ENCODE measurements around the gene NLRP5. TPM values are rescaled to one million over a fixed set of nuclear protein-coding genes. Genes with fewer than 3 reads are reported as not detected.
"Not testable (repeated sequence)": the region's sequence is repeated elsewhere in the genome, so short reads cannot be mapped to it uniquely, and the experiment has no call there.

The NLRP5 gene
- total RNA-seq, 5 donors from 2014 or later (not counting 1 experiment from before 2014, with no cell fraction given), result not detected

- peaks cover 26% of the 10 kb centered on the region for H3K36me3 Mint-ChIP-seq
- Histone ChIP-seq H3K4me1 (ENCODE audit: control insufficient read depth in 1 of 2, extremely low read depth in 1 of 2, insufficient read depth in 2 of 2, low read length in 2 of 2) (peaks cover 0 to 4% of the 10 kb centered on the region in 2 experiments), H3K27ac (ENCODE audit: low read length) (no peak overlapping the region), H3K9me3 (no peaks in the 10 kb centered on the region), H3K27me3 (replicated peaks in 1 of 2; ENCODE audit: control insufficient read depth in 2 of 2, extremely low read depth in 1 of 2, insufficient read depth in 2 of 2, low read length in 1 of 2) (no peaks in the 10 kb centered on the region), H3K36me3 (ENCODE audit: control insufficient read depth in 2 of 2, extremely low read depth in 1 of 2, insufficient read depth in 1 of 2, low read length in 1 of 2) (peaks cover 17 to 23% of the 10 kb centered on the region in 2 donors), H3K4me3 (ENCODE audit: control insufficient read depth in 1 of 2, extremely low read depth in 1 of 2, low read length in 1 of 2) (no peak overlapping the region)
- no peak overlapping the region for H3K4me3 Mint-ChIP-seq
- ChIA-PET CTCF (no interaction called here), POLR2A (no interaction called here)
- H3K27me3 Mint-ChIP-seq, result no peaks in the 10 kb centered on the region
- H3K9me3 Mint-ChIP-seq, result no peaks in the 10 kb centered on the region
- ATAC-seq (replicated peaks in 1 of 4), result no peak
- no peak overlapping the region for H3K27ac Mint-ChIP-seq
- peaks cover 6 to 19% (median 14%) of the 10 kb centered on the region in 3 donors for H3K4me1 Mint-ChIP-seq
- no peak for DNase-seq
- 100% methylated on average over 3 of the region's 9 CpGs for WGBS (ENCODE audit: insufficient coverage)
These were observed 107.9 kb downstream of the NLRP5 start for GRCh38 chr19:56094449-56094848.

- Histone ChIP-seq H3K36me3 (ENCODE audit: control insufficient read depth in 2 of 2, extremely low read depth in 1 of 2, insufficient read depth in 1 of 2, low read length in 1 of 2) (peaks cover 16 to 26% of the 10 kb centered on the region in 2 donors), H3K27me3 (replicated peaks in 1 of 2; ENCODE audit: control insufficient read depth in 2 of 2, extremely low read depth in 1 of 2, insufficient read depth in 2 of 2, low read length in 1 of 2) (no peaks in the 10 kb centered on the region), H3K27ac (ENCODE audit: low read length) (no peak overlapping the region), H3K4me1 (ENCODE audit: control insufficient read depth in 1 of 2, extremely low read depth in 1 of 2, insufficient read depth in 2 of 2, low read length in 2 of 2) (peaks cover 0 to 4% of the 10 kb centered on the region in 2 experiments), H3K9me3 (no peaks in the 10 kb centered on the region), H3K4me3 (ENCODE audit: control insufficient read depth in 1 of 2, extremely low read depth in 1 of 2, low read length in 1 of 2) (no peak overlapping the region)
- POLR2A ChIA-PET, result no interaction called here
- 97% methylated on average over 7 of the region's 13 CpGs for WGBS (ENCODE audit: insufficient coverage)
- Mint-ChIP-seq H3K4me3 (no peak overlapping the region), H3K4me1 (peaks cover 3 to 14% (median 11%) of the 10 kb centered on the region in 3 donors), H3K9me3 (no peaks in the 10 kb centered on the region), H3K27me3 (no peaks in the 10 kb centered on the region), H3K36me3 (peaks cover 29% of the 10 kb centered on the region), H3K27ac (no peak overlapping the region)
- DNase-seq (no peak), ATAC-seq (replicated peaks in 1 of 4) (no peak)
- CTCF ChIA-PET, result no interaction called here
These were observed 110.1 kb downstream of the NLRP5 start for GRCh38 chr19:56096665-56097064.

GRCh38 chr19:56097306-56097705 lies 110.7 kb downstream of the NLRP5 start:
- no peaks in the 10 kb centered on the region for H3K9me3 Mint-ChIP-seq
- peaks cover 21 to 24% of the 10 kb centered on the region in 2 donors for H3K36me3 ChIP-seq (ENCODE audit: control insufficient read depth in 2 of 2, extremely low read depth in 1 of 2, insufficient read depth in 1 of 2, low read length in 1 of 2)
- no peaks in the 10 kb centered on the region for H3K9me3 ChIP-seq
- H3K4me3 Mint-ChIP-seq, result no peak overlapping the region
- 95% methylated on average over 23 of the region's 23 CpGs for WGBS (ENCODE audit: insufficient coverage)
- ChIA-PET CTCF (no interaction called here), POLR2A (no interaction called here)
- no peak overlapping the region for H3K27ac ChIP-seq (ENCODE audit: low read length)
- peaks cover 3 to 11% (median 9%) of the 10 kb centered on the region in 3 donors for H3K4me1 Mint-ChIP-seq
- peaks cover 0 to under 1% of the 10 kb centered on the region in 2 experiments for H3K4me1 ChIP-seq (ENCODE audit: control insufficient read depth in 1 of 2, extremely low read depth in 1 of 2, insufficient read depth in 2 of 2, low read length in 2 of 2)
- no peaks in the 10 kb centered on the region for H3K27me3 Mint-ChIP-seq
- ATAC-seq (replicated peaks in 1 of 4) (no peak), DNase-seq (no peak)
- H3K27ac Mint-ChIP-seq, result no peak overlapping the region
- peaks cover 29% of the 10 kb centered on the region for H3K36me3 Mint-ChIP-seq
- H3K27me3 ChIP-seq (replicated peaks in 1 of 2; ENCODE audit: control insufficient read depth in 2 of 2, extremely low read depth in 1 of 2, insufficient read depth in 2 of 2, low read length in 1 of 2), result no peaks in the 10 kb centered on the region
- H3K4me3 ChIP-seq (ENCODE audit: control insufficient read depth in 1 of 2, extremely low read depth in 1 of 2, low read length in 1 of 2), result no peak overlapping the region

- Histone ChIP-seq H3K9me3 (no peaks in the 10 kb centered on the region), H3K27me3 (replicated peaks in 1 of 2; ENCODE audit: control insufficient read depth in 2 of 2, extremely low read depth in 1 of 2, insufficient read depth in 2 of 2, low read length in 1 of 2) (no peaks in the 10 kb centered on the region), H3K4me3 (ENCODE audit: control insufficient read depth in 1 of 2, extremely low read depth in 1 of 2, low read length in 1 of 2) (no peak overlapping the region), H3K36me3 (ENCODE audit: control insufficient read depth in 2 of 2, extremely low read depth in 1 of 2, insufficient read depth in 1 of 2, low read length in 1 of 2) (peaks cover 24 to 26% of the 10 kb centered on the region in 2 donors), H3K27ac (ENCODE audit: low read length) (no peak overlapping the region), H3K4me1 (ENCODE audit: control insufficient read depth in 1 of 2, extremely low read depth in 1 of 2, insufficient read depth in 2 of 2, low read length in 2 of 2) (no peaks in the 10 kb centered on the region)
- H3K27me3 Mint-ChIP-seq, result no peaks in the 10 kb centered on the region
- peaks cover 27% of the 10 kb centered on the region for H3K36me3 Mint-ChIP-seq
- H3K4me1 Mint-ChIP-seq, result peaks cover 1 to 6% (median 5%) of the 10 kb centered on the region in 3 donors
- H3K4me3 Mint-ChIP-seq, result no peak overlapping the region
- ATAC-seq (replicated peaks in 1 of 4) (no peak), DNase-seq (no peak)
- POLR2A ChIA-PET, result no interaction called here
- H3K9me3 Mint-ChIP-seq, result no peaks in the 10 kb centered on the region
- H3K27ac Mint-ChIP-seq, result no peak overlapping the region
- 100% methylated on average over 3 of the region's 7 CpGs for WGBS (ENCODE audit: insufficient coverage)
- CTCF ChIA-PET, result no interaction called here
These were observed 111.2 kb downstream of the NLRP5 start for GRCh38 chr19:56097776-56098175.

DNA sequence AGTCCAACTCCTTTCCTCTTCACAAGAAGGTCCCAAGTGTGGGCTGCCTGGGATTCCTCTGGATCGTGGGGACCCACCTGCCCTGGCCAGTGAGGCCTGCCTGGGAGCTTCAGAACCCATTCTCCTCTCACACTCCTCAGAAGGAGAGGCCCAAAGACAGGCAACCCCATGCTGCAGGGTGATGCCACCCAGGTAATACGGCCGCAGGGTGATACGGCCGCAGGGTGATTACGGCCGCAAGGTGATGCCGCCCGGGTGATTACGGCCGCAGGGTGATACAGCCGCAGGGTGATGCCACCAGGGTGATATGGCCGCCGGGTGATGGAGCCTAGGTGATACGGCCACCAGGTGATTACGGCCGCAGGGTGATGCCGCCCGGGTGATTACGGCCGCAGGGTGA lies 111.7 kb downstream of the NLRP5 start:
- H3K36me3 ChIP-seq (ENCODE audit: control insufficient read depth in 2 of 2, extremely low read depth in 1 of 2, insufficient read depth in 1 of 2, low read length in 1 of 2), result peaks cover 24 to 30% of the 10 kb centered on the region in 2 donors
- peaks cover 24% of the 10 kb centered on the region for H3K36me3 Mint-ChIP-seq
- H3K9me3 Mint-ChIP-seq; H3K4me3 Mint-ChIP-seq; H3K4me3 ChIP-seq (ENCODE audit: control insufficient read depth in 1 of 2, extremely low read depth in 1 of 2, low read length in 1 of 2); H3K9me3 ChIP-seq; CTCF ChIA-PET; DNase-seq; ATAC-seq (replicated peaks in 1 of 4); H3K4me1 Mint-ChIP-seq; H3K27ac ChIP-seq (ENCODE audit: low read length); H3K27me3 ChIP-seq (replicated peaks in 1 of 2; ENCODE audit: control insufficient read depth in 2 of 2, extremely low read depth in 1 of 2, insufficient read depth in 2 of 2, low read length in 1 of 2); H3K27me3 Mint-ChIP-seq; H3K4me1 ChIP-seq (ENCODE audit: control insufficient read depth in 1 of 2, extremely low read depth in 1 of 2, insufficient read depth in 2 of 2, low read length in 2 of 2); H3K27ac Mint-ChIP-seq: not testable (repeated sequence)
- POLR2A ChIA-PET, result interaction anchor here in 1 of 2 donors (0.5 kb wide), 1 partner anchor 429 kb away, joined by 3 read pairs; no protein-coding TSS in a partner anchor
- WGBS (ENCODE audit: insufficient coverage), result 100% methylated on average over 8 of the region's 21 CpGs

DNA sequence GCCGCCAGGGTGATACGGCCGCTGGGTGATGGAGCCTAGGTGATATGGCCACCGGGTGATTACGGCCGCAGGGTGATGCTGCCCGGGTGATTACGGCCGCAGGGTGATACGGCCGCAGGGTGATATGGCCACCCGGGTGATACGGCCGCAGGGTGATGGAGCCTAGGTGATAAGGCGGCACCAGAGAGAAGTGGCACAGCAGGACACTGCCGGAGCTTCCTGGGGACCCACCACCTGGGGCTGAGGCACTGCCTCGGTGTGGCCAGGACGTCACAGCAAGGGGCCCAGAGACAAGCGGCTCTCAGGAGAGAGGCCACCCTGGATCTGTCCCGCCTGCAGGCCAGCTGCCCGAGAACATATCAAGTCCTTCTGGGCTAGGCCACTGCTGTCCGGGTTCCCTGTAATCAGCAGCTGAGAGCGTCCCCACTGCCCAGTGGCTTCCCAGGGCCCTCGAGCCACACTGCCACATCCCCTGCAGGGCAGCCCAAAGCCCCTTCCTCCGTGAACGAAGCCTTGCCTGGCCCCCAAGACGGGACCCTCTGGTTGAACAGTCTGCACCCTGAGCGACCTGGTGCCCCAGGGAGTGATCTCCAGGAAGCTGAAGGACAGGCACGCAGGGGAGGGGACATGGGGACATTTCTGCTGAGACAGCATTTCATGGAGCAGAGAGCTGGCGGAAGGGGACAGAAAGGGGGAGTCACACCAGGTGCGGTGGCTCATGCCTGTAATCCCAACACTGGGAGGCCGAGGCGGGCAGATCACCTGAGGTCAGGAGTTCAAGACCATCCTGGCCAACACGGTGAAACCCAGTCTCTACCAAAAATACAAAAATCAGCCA lies 112.4 kb downstream of the NLRP5 start:
- no peaks in the 10 kb centered on the region for H3K9me3 Mint-ChIP-seq
- H3K36me3 Mint-ChIP-seq, result peaks cover 24% of the 10 kb centered on the region
- no peak overlapping the region for H3K4me3 Mint-ChIP-seq
- ChIA-PET POLR2A (interaction anchor here in 1 of 2 donors (0.5 to 0.7 kb wide), 2 partner anchors 33 to 429 kb away, joined by 3 read pairs; no protein-coding TSS in a partner anchor), CTCF (no interaction called here)
- WGBS (ENCODE audit: insufficient coverage), result 99% methylated on average over 28 of the region's 34 CpGs
- Histone ChIP-seq H3K27ac (ENCODE audit: low read length) (no peak overlapping the region), H3K9me3 (no peaks in the 10 kb centered on the region), H3K4me3 (ENCODE audit: control insufficient read depth in 1 of 2, extremely low read depth in 1 of 2, low read length in 1 of 2) (no peak overlapping the region), H3K36me3 (ENCODE audit: control insufficient read depth in 2 of 2, extremely low read depth in 1 of 2, insufficient read depth in 1 of 2, low read length in 1 of 2) (peaks cover 24 to 30% of the 10 kb centered on the region in 2 donors), H3K27me3 (replicated peaks in 1 of 2; ENCODE audit: control insufficient read depth in 2 of 2, extremely low read depth in 1 of 2, insufficient read depth in 2 of 2, low read length in 1 of 2) (no peaks in the 10 kb centered on the region), H3K4me1 (ENCODE audit: control insufficient read depth in 1 of 2, extremely low read depth in 1 of 2, insufficient read depth in 2 of 2, low read length in 2 of 2) (no peaks in the 10 kb centered on the region)
- no peak overlapping the region for H3K27ac Mint-ChIP-seq
- DNase-seq (no peak), ATAC-seq (replicated peaks in 1 of 4) (no peak)
- peaks cover 0 to 4% (median 2%) of the 10 kb centered on the region in 3 donors for H3K4me1 Mint-ChIP-seq
- H3K27me3 Mint-ChIP-seq, result no peaks in the 10 kb centered on the region
